ES-I3 (cell line): ENCODE data around the gene FAHD2A.
"Not testable (repeated sequence)": the region's sequence is repeated elsewhere in the genome, so short reads cannot be mapped to it uniquely, and the experiment has no call there.

Experiments used
- H3K36me3 ChIP-seq: 2 replicates; pipeline ENCODE4 v1.6.1; 2013; ENCODE audit warnings: mild to moderate bottlenecking, low read length, control low read depth, moderate library complexity; ENCODE audit not compliant: insufficient read depth
- H3K4me1 ChIP-seq: 2 replicates; pipeline ENCODE4 v1.6.1; 2013; ENCODE audit warnings: mild to moderate bottlenecking, control low read depth, low read length; ENCODE audit not compliant: insufficient read depth
- H3K9ac ChIP-seq: 2 replicates; pipeline ENCODE4 v1.6.1; 2013; ENCODE audit warnings: low read depth, mild to moderate bottlenecking, low read length, moderate library complexity
- H3K9me3 ChIP-seq: 2 replicates; pipeline ENCODE4 v1.6.1; 2013; ENCODE audit warnings: mild to moderate bottlenecking, low read length, moderate library complexity; ENCODE audit not compliant: control insufficient read depth, insufficient read depth

FAHD2A gene

GRCh38 chr2:95390881-95391321 is 11.6 kb upstream of the FAHD2A start:
- H3K9ac ChIP-seq, result no peak overlapping the region
- no peaks in the 10 kb centered on the region for H3K4me1 ChIP-seq

GRCh38 chr2:95391641-95392310 is 10.7 kb upstream of the FAHD2A start:
- Histone ChIP-seq H3K9ac (no peak overlapping the region), H3K36me3 (no peaks in the 10 kb centered on the region), H3K4me1 (no peaks in the 10 kb centered on the region), H3K9me3 (no peaks in the 10 kb centered on the region)

More at GRCh38 chr2:95390881-95391321, 11.6 kb upstream of the FAHD2A start:
- H3K9me3 ChIP-seq, result no peaks in the 10 kb centered on the region
- no peaks in the 10 kb centered on the region for H3K36me3 ChIP-seq

DNA sequence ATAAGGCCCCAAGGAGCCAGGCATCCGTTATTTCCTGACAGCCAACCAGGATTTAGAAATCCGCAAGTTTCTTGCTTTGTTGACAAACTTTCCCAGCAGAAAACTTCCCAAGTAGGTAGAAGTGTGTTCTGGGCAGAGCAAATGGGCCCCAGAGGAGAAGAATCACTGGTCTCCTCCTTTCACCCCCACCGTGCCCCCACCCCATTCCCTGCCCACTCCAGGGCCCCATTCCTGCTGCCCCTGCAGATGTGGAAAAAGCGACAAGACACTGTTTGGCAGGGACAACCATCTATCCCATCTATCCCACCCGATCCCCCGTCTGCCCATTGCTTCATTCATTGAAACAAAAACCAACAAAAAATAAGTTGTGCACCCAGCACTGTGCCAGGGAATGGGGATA is 10.2 kb upstream of the FAHD2A start:
- H3K9ac ChIP-seq, result no peak overlapping the region

GRCh38 chr2:95392730-95393455 is 9.6 kb upstream of the FAHD2A start:
- Histone ChIP-seq H3K9ac (no peak overlapping the region), H3K36me3 (no peaks in the 10 kb centered on the region), H3K4me1 (no peaks in the 10 kb centered on the region), H3K9me3 (no peaks in the 10 kb centered on the region)

More for the DNA sequence above, 10.2 kb upstream of the FAHD2A start:
- Histone ChIP-seq H3K36me3 (no peaks in the 10 kb centered on the region), H3K9me3 (no peaks in the 10 kb centered on the region), H3K4me1 (no peaks in the 10 kb centered on the region)

DNA sequence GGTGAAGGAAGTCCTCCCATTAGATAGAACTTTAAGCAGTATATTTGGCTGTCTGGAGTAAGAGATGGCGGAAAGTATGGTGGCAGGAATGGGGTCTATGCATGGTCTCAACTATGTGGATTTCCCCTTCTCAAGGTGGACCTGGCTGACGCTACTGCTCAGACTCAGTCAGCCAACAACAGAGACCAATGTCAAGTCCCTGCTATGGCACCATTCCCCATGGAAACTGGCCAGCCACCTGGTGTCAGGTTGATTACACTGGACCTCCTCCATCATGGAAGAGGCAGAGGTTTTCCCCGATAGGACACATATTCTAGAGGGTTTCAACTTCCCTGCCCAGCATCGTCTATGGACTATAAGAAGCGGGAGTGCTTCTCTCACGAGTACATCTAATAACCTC is 8.6 kb upstream of the FAHD2A start:
- no peaks in the 10 kb centered on the region for H3K4me1 ChIP-seq
- H3K36me3 ChIP-seq, result no peaks in the 10 kb centered on the region

GRCh38 chr2:95399061-95399460 is 3.4 kb upstream of the FAHD2A start:
- Histone ChIP-seq H3K4me1 (peaks cover 5% of the 10 kb centered on the region; the same call in 1 of the 2 replicates), H3K9ac (no peak overlapping the region), H3K9me3 (no peaks in the 10 kb centered on the region), H3K36me3 (no peaks in the 10 kb centered on the region)

More for the DNA sequence above, 8.6 kb upstream of the FAHD2A start:
- H3K9me3 ChIP-seq, result no peaks in the 10 kb centered on the region
- H3K9ac ChIP-seq, result no peak overlapping the region

GRCh38 chr2:95401480-95401879 is 1.0 kb upstream of the FAHD2A start:
- peaks cover 5% of the 10 kb centered on the region; the same call in 1 of the 2 replicates for H3K4me1 ChIP-seq
- peak overlapping the region; percentile 96; the same call in 1 of the 2 replicates for H3K9ac ChIP-seq
- no peaks in the 10 kb centered on the region for H3K36me3 ChIP-seq
- no peaks in the 10 kb centered on the region for H3K9me3 ChIP-seq

- H3K4me1 ChIP-seq, H3K36me3 ChIP-seq, H3K9me3 ChIP-seq: not testable (repeated sequence)
- H3K9ac ChIP-seq, result peak overlapping the region; percentile 96
These were observed 521 bp upstream of the FAHD2A start for GRCh38 chr2:95402004-95402369.

DNA sequence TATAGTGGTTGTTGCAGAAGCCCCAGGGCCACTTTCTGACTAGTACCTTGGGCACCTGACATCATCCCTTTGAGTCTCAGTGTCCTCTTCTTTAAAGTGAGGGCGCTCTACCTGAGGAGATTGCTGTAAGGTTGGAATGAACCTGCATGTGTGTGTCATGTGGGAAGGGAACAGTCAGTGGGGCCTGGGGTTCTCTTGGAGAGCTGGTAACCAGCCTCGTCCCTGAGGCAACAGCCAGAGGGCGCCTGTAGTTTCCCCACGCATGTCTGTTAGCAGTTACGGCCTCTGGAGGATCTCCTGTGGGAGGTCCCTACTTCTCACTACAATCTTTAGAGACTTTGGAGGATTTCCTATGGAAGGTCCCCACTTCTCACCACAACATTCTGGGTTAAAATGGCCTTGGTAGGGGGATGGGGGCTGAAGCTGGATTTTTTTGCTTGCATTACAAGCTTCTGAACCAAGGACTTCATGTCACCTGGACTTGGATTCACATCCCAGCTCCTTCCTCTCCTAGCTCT is 755 bp downstream of the FAHD2A start:
- not testable (repeated sequence) for H3K9me3 ChIP-seq, H3K36me3 ChIP-seq, H3K4me1 ChIP-seq
- peak overlapping the region; percentile 96 for H3K9ac ChIP-seq

- H3K9me3 ChIP-seq, H3K4me1 ChIP-seq: not testable (repeated sequence)
- H3K9ac ChIP-seq, result peak overlapping the region; percentile 96; the same call in 1 of the 2 replicates
These were observed 1.3 kb downstream of the FAHD2A start for GRCh38 chr2:95403824-95404223.

GRCh38 chr2:95404676-95405075 is 2.2 kb downstream of the FAHD2A start:
- H3K9me3 ChIP-seq, H3K9ac ChIP-seq: not testable (repeated sequence)

More at GRCh38 chr2:95403824-95404223, 1.3 kb downstream of the FAHD2A start:
- H3K36me3 ChIP-seq, result not testable (repeated sequence)

DNA sequence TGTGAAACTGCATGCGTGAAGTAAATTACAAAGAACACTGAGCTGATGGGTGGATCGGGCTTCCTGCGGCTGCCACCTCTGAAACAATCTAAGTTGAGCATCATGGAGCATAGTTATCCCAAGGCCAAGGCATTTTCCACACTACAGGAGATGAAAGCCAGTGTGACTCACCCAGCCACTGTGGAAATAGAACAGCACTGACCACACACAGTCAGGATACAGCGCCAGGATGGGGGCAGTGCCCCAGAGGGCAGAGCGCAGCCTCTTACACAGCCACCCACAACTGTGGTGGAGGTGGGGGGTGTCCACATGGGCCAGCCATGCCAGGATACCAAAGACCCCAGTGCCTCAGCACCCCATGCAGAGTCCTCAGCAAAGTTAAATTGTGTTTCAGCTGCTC is 8.7 kb downstream of the FAHD2A start:
- H3K4me1 ChIP-seq, H3K36me3 ChIP-seq, H3K9me3 ChIP-seq: not testable (repeated sequence)

More at GRCh38 chr2:95404676-95405075, 2.2 kb downstream of the FAHD2A start:
- not testable (repeated sequence) for H3K36me3 ChIP-seq, H3K4me1 ChIP-seq

DNA sequence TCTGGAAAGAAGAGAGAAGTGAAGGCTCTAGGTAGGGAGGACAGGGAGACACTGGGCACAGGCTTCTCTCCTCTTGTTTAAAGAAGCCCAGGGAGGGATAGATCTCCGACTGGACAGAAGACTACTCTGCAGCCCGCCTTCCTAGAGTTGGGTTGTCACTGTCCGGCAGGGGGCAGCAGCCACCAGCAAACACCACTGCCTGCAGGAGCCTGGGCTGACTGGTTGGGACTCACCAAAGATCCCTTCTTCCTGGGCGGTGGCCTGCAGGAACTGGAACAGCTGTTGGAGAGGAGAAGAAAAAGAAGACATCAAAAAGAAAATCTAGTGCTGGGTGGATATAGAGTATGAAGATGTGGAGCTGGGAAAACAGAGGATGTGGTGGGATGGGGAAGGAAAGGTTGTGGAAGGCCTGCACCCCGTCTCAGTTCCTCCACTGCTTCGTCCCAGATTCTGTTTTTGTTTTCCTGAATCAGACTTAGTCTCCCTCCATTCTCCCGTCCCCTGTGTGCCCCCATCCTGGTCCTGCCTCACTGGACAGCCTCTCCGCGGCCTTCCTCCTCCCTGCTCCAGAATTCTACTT is 11.6 kb downstream of the FAHD2A start:
- H3K9ac ChIP-seq, H3K9me3 ChIP-seq, H3K36me3 ChIP-seq, H3K4me1 ChIP-seq: not testable (repeated sequence)

More for the DNA sequence above, 8.7 kb downstream of the FAHD2A start:
- not testable (repeated sequence) for H3K9ac ChIP-seq

GRCh38 chr2:95415138-95415537 is 12.6 kb downstream of the FAHD2A start:
- H3K9ac ChIP-seq, H3K4me1 ChIP-seq, H3K9me3 ChIP-seq, H3K36me3 ChIP-seq: not testable (repeated sequence)

- not testable (repeated sequence) for H3K36me3 ChIP-seq, H3K9me3 ChIP-seq, H3K9ac ChIP-seq, H3K4me1 ChIP-seq
These were observed 13.1 kb downstream of the FAHD2A start for GRCh38 chr2:95415561-95415960.
